HG03439 (cell line): ENCODE data around the gene CCNF.

Experiments used
- ATAC-seq: cut with Tn5 transposase; IDR thresholded peaks from one replicate; pipeline ENCODE4 v1.9.1; 2021; ENCODE audit warnings: mild to moderate bottlenecking, moderate library complexity; ENCODE audit not compliant: unreplicated experiment

The CCNF gene

DNA sequence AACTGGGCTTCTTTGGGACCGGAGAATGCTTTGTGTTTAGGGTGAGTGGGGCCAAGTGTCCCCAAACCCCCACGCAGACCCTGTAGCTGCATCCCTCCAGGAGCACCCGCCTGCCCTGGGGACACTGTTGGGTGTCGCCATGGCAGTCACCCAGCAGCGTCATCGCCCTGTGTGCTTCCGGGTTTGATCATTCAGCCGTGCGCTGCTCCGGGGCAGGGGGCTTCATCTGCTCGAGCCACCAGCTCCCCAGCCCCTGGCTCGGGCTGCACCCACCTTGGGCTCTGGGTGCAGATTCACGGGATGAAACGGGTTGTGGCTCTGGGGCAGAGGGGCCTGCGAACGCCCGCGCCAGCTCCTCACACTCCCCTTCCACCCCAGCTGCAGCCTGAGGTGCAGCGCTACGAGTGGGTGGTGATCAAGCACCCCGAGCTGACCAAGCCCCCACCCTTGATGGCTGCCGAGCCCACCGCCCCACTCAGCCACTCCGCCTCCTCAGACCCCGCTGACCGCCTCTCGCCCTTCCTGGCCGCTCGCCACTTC lies 70.7 kb downstream of the CCNF start:
- no peak for ATAC-seq

DNA sequence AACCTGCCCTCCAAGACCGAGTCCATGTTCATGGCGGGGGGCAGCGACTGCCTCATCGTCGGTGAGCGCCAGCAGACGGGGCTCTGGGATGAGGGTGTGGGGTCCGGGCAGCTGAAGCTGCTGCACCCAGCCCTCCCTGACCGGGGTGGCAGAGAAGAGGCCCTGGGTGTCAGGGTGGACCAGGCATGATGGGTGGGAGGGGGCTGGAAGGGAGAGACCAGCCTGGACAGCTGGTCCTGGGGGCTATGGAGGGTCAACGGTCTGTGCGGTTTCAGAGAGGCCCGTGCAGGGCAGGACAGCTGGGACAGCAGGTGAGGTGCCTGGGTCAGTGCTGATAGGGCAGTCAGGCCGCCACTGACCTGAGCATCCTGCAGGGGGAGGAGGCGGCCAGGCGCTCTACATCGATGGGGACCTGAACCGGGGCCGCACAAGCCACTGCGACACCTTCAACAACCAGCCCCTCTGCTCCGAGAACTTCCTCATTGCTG lies 71.2 kb downstream of the CCNF start:
- ATAC-seq, result no peak

DNA sequence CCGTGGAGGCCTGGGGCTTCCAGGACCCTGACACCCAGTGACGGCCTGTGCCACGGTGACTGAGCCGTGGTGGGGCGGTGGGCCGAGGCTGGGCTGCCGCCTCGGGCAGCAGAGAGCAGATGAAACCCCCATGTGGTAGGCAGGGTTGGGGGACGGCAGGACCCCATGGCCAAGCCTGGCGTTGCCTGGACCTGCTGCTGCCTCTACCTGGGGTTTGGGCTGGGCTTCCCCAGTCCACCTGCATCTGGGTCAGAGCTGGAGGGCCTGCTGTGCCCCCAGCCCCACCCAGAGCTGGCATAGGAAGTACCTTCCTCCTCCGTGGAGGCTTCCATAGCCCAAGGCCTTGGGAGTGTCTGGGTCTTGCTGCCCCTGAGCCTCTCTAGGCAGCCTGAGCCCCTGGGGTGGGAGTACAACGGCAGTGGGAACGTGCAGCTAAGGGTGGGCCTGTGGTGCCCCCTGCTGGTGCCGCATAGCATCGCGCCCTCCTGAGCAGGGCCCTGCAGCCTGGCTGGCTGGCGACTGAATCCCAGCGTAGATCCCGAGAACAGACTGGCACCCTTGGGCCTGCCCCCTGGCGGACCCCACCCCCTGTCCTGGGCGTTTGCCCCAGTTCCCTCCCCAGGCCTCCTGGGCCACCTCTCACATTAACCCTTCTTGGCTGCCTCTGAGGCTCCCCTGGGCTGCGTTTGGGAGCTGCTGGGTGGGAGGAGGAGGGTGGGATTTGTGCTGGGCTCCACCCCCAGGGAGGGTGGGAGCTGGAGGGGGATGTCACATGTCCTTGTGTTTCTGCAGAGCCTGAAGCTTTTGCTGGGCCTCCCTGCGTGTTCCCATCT lies 71.9 kb downstream of the CCNF start:
- ATAC-seq, result no peak

DNA sequence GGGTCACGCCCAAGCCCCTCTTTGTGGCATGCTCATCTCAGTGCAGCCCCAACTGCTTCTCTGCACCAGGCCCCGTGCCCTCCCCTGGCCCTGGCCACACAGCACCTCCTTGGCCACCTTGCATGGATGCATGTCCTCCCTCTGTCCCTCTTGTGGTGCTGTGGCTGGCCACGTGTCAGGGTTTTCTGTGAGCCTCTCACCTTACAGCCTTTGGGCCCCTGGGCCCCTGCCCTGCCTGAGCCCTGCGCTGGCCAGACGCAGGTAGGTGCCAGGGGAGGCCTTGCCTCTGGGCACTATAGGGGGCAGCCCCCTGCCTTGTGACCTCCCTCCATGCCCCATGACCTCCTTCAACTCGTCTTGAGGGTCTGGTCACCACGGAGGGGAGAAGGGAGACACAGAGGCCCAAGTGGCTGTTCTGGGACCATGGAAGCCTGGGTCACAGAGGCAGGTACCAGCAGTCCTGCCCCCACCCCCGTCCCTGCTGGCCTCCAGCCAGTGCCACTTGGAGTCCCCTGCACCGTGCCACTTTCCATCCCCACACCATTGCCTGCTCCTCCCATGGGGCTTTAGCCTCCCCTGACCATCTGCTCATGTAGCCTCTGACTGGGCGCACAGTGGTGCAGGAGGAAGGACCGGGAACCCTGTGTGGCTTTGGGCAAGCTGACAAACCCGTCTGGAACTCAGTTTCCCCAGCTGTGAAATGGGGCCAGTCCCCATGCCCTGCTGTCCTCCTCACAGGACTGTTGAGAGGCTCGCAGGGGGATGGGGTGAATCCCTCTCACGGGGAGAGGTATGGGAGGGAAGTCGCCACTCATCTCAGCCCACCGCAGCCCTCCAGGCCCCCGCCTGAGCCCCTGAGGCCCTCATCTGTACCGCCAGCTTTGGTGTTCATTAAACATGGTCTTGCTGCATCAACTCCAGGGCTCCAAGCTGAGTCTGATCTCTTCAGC lies 73.0 kb downstream of the CCNF start:
- no peak for ATAC-seq

DNA sequence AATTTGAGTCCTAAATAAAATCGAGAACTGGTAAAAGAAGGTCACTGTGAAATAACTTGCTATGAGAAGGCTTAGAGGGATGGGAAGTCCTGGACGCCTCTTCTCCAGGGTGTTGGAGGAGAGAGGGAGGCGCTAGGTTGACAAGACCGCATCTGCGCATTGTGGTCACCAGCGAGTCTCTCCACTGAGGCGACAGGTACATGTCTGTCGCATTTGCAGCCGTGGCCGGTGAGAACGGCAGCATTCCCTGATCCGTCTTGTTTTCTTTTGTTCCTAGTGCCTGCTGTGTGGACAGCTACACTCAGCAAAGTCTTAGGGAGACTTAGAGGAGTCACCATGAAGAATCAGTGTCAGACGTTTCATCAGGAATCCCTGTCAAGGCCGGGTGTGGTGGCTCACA lies 76.4 kb downstream of the CCNF start:
- ATAC-seq, result no peak

DNA sequence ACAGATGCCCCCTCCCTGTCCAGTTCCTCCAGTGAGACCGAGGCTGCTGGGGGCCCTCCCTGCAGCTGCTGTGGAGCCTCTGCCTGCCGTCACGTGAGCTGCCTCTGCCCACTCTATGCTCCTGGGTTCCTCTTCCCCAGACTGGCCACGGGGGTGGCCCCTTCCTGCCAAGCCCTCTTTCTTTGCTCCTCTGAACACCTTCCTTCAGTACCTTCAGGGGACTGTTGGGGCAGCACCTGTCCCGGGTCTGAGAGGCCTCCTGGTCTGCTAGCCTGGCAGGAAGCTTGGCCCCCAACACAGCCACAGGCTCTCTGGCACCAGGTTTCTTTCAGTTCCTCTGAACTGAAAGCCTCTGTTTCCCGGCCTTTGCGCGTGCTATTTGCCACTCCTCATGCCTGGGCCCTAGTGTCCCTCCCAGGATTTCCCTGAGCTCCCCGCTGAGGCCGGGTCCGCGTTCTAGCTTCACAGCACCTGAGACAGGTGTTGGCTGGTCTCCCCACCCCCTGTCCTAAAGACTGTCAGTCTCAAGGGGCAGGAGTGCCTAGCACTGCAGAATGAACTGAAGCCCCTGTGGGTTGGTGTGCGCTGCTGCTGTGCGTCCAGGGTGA lies 77.9 kb downstream of the CCNF start:
- ATAC-seq, result no peak

GRCh38 chr16:2507665-2508064 lies 78.4 kb downstream of the CCNF start:
- ATAC-seq, result no peak
